HepG2 (cell line): ENCODE data around the gene FCER1G. TPM values are rescaled to one million over a fixed set of nuclear protein-coding genes. Genes with fewer than 3 reads are reported as not detected.
A peak's percentile ranks its signal among the peaks of the same experiment; 100 is the strongest.

Source experiments
- BORCS8-MEF2B ChIP-seq: sonication (generic); formaldehyde crosslinking; IDR thresholded peaks from 2 replicates; pipeline ENCODE4 v1.8.0; 2022; ENCODE audit warnings: mild to moderate bottlenecking, missing genetic modification reagents
- FOXO1 ChIP-seq: sonication (generic); formaldehyde crosslinking; IDR thresholded peaks from 2 replicates; pipeline ENCODE4 v1.4.0; 2020; ENCODE audit warnings: missing genetic modification reagents
- HNRNPH1 ChIP-seq: fragments of 200-400 bp; formaldehyde crosslinking; optimal IDR thresholded peaks from 2 replicates; pipeline ENCODE3; 2017; ENCODE audit warnings: mild to moderate bottlenecking, low read depth, low read length
- KDM5B ChIP-seq: sonication (generic); formaldehyde crosslinking; IDR thresholded peaks from 2 replicates; pipeline ENCODE4 v1.4.0; 2020; ENCODE audit warnings: missing genetic modification reagents, mild to moderate bottlenecking, borderline replicate concordance
- KLF9 ChIP-seq: IDR thresholded peaks from 2 replicates; pipeline ENCODE4 v1.6.1; 2016; ENCODE audit warnings: low read depth
- LCORL ChIP-seq, 2 experiments: fragments of 450-650 bp in 1 of 2; sonication (generic) in 1 of 2; formaldehyde crosslinking in 1 of 2; IDR thresholded peaks; 2 replicates each; pipeline versions ENCODE4 v1.5.0 to v1.6.1; 2017 to 2020; ENCODE audit warnings: antibody characterized with exemption in 1 of 2, missing genetic modification reagents in 1 of 2
- MTA1 ChIP-seq: sonication (generic); formaldehyde crosslinking; IDR thresholded peaks from 2 replicates; pipeline ENCODE4 v1.4.0; 2020; ENCODE audit warnings: missing genetic modification reagents, mild to moderate bottlenecking, borderline replicate concordance
- PHF20 ChIP-seq: sonication (generic); formaldehyde crosslinking; IDR thresholded peaks from 2 replicates; pipeline ENCODE4 v1.5.0; 2020; ENCODE audit warnings: mild to moderate bottlenecking, missing genetic modification reagents
- YEATS2 ChIP-seq: sonication (generic); formaldehyde crosslinking; IDR thresholded peaks from 2 replicates; pipeline ENCODE4 v1.4.0; 2020; ENCODE audit warnings: missing genetic modification reagents, borderline replicate concordance
- ZIK1 ChIP-seq: sonication (generic); formaldehyde crosslinking; IDR thresholded peaks from 2 replicates; pipeline ENCODE4 v1.5.0; 2020; ENCODE audit warnings: mild to moderate bottlenecking, low read depth, missing genetic modification reagents, borderline replicate concordance
- ZNF280B ChIP-seq: sonication (generic); formaldehyde crosslinking; IDR thresholded peaks from 2 replicates; pipeline ENCODE4 v1.5.0; 2020; ENCODE audit warnings: missing genetic modification reagents, mild to moderate bottlenecking, borderline replicate concordance
- ZNF484 ChIP-seq: sonication (generic); formaldehyde crosslinking; IDR thresholded peaks from 2 replicates; pipeline ENCODE4 v1.5.1; 2020; ENCODE audit warnings: mild to moderate bottlenecking, low read depth, missing genetic modification reagents, borderline replicate concordance
- ZNF777 ChIP-seq: sonication (generic); formaldehyde crosslinking; IDR thresholded peaks from 2 replicates; pipeline ENCODE4 v1.4.0; 2020; ENCODE audit warnings: missing genetic modification reagents
- ZNF83 ChIP-seq: sonication (generic); formaldehyde crosslinking; IDR thresholded peaks from 2 replicates; pipeline ENCODE4 v1.4.0; 2020; ENCODE audit warnings: missing genetic modification reagents, mild to moderate bottlenecking, borderline replicate concordance
- polyA plus RNA-seq, 8 experiments: library from polyadenylated mRNA; depleted of rRNA in 3 of 8; stranded (reverse) in 7 of 8; unstranded in 1 of 8; fragments of >200 nt; fragmentation: Illumina TruSeq in 4 of 8; extraction: Trizol in 4 of 8; gene quantifications; 2 replicates each; pipeline versions ENCODE4 v1.2.1 to v1.2.3, GENCODE V29; 2011 to 2016; ENCODE audit warnings: low read depth in 4 of 8, missing spikeins in 1 of 8, mixed read lengths in 1 of 8; ENCODE audit not compliant: insufficient read depth in 1 of 8
- total RNA-seq, 5 experiments: library from RNA; depleted of rRNA; stranded (reverse); fragments of >200 nt; fragmentation: Illumina TruSeq; extraction: Trizol; gene quantifications; 2 replicates each; pipeline ENCODE4 v1.2.3, GENCODE V29; 2016; ENCODE audit warnings: low read depth in 1 of 5
- TF ChIP-seq, protein P1 (sequence below): sonication (generic); formaldehyde crosslinking; IDR thresholded peaks from 2 replicates; pipeline ENCODE4 v1.4.0; 2020; ENCODE audit warnings: missing genetic modification reagents, borderline replicate concordance
- TF ChIP-seq, protein P2 (sequence below): sonication (generic); formaldehyde crosslinking; IDR thresholded peaks from 2 replicates; pipeline ENCODE4 v1.4.0; 2020; ENCODE audit warnings: mild to moderate bottlenecking, missing genetic modification reagents, borderline replicate concordance

Gene FCER1G
- total and polyA plus RNA-seq, 2 of the 13 experiments (the other 11 are each of a cell fraction or from before 2014, with no cell fraction given) = 1.3 to 6.4 TPM

DNA sequence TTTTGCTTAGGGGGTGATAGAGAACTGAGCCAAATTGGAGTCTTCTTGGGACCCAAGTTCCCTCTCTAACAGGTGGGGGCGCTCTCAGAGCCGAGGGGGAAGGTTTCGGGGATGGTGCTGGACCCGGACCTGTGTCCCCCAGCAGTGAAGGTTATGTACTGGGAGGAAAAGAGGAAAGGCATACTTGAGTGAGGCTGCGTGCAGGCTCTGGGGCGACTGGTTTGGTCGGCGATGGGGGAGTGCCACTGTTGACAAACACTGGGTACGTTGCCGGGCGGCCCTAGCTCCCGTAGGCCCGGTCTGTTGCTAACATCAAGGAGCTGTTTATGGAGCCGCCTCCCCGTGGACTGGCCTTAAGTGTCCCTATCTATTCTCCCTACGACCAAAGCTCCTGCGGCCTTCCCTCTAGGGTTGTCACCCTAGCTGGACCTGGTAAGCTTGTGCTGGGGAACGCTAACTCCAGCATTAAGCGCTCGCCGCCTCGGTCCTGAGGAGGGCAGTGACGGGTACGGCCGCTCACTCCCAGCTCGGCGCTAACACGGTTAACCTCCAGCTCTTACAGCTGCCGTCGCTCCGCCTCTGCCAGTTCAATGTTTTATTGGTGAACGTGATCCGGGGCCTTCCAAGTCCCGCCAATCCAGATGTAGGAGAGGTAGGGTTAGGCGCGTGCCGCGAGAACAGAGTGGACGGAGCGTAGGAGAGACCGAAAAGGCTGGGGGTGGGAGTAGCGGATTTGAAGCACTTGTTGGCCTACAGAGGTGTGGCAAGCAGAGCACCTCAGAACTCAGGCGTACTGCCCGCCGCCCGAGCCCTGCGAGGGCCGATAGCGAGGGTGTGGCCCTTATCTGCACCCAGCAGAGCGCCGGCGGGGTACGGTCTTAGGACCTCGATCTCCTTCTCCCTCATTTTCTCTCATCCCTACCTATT is 49.1 kb upstream of the FCER1G start, which contains the start of gene PPOX (continued):
- TF ChIP-seq ZIK1 (CRISPR knock-in tag) = no peak
- TF ChIP-seq, protein P1, sequence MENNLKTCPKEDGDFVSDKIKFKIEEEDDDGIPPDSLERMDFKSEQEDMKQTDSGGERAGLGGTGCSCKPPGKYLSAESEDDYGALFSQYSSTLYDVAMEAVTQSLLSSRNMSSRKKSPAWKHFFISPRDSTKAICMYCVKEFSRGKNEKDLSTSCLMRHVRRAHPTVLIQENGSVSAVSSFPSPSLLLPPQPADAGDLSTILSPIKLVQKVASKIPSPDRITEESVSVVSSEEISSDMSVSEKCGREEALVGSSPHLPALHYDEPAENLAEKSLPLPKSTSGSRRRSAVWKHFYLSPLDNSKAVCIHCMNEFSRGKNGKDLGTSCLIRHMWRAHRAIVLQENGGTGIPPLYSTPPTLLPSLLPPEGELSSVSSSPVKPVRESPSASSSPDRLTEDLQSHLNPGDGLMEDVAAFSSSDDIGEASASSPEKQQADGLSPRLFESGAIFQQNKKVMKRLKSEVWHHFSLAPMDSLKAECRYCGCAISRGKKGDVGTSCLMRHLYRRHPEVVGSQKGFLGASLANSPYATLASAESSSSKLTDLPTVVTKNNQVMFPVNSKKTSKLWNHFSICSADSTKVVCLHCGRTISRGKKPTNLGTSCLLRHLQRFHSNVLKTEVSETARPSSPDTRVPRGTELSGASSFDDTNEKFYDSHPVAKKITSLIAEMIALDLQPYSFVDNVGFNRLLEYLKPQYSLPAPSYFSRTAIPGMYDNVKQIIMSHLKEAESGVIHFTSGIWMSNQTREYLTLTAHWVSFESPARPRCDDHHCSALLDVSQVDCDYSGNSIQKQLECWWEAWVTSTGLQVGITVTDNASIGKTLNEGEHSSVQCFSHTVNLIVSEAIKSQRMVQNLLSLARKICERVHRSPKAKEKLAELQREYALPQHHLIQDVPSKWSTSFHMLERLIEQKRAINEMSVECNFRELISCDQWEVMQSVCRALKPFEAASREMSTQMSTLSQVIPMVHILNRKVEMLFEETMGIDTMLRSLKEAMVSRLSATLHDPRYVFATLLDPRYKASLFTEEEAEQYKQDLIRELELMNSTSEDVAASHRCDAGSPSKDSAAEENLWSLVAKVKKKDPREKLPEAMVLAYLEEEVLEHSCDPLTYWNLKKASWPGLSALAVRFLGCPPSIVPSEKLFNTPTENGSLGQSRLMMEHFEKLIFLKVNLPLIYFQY (CRISPR knock-in tag) = 0 out of 2 replicates have a peak, but pooled peaks have one; percentile 25
- no peak for TF ChIP-seq LCORL (IDR thresholded peaks at IDR 0.05)
- peak; percentile 14; the same call in 1 of the 2 replicates for TF ChIP-seq LCORL (CRISPR knock-in tag; IDR thresholded peaks at IDR 0.05)
- TF ChIP-seq ZNF280B = peak; percentile 23; the same call in 1 of the 2 replicates
- peak; percentile 88 for TF ChIP-seq PHF20 (CRISPR knock-in tag)
- TF ChIP-seq ZNF83 (CRISPR knock-in tag) = 0 out of 2 replicates have a peak, but pooled peaks have one; percentile 61
- TF ChIP-seq BORCS8-MEF2B (CRISPR knock-in tag) = peak; percentile 70; the same call in 1 of the 2 replicates
- TF ChIP-seq KDM5B (CRISPR knock-in tag) = peak; percentile 63
- TF ChIP-seq MTA1 = 0 out of 2 replicates have a peak, but pooled peaks have one; percentile 16
- TF ChIP-seq KLF9 (CRISPR knock-in tag) = no peak
- TF ChIP-seq YEATS2 (CRISPR knock-in tag) = peak; percentile 92
- peak; percentile 70 for TF ChIP-seq HNRNPH1
- TF ChIP-seq ZNF777 (CRISPR knock-in tag) = no peak
- TF ChIP-seq FOXO1 (CRISPR knock-in tag) = no peak
- TF ChIP-seq, protein P2, sequence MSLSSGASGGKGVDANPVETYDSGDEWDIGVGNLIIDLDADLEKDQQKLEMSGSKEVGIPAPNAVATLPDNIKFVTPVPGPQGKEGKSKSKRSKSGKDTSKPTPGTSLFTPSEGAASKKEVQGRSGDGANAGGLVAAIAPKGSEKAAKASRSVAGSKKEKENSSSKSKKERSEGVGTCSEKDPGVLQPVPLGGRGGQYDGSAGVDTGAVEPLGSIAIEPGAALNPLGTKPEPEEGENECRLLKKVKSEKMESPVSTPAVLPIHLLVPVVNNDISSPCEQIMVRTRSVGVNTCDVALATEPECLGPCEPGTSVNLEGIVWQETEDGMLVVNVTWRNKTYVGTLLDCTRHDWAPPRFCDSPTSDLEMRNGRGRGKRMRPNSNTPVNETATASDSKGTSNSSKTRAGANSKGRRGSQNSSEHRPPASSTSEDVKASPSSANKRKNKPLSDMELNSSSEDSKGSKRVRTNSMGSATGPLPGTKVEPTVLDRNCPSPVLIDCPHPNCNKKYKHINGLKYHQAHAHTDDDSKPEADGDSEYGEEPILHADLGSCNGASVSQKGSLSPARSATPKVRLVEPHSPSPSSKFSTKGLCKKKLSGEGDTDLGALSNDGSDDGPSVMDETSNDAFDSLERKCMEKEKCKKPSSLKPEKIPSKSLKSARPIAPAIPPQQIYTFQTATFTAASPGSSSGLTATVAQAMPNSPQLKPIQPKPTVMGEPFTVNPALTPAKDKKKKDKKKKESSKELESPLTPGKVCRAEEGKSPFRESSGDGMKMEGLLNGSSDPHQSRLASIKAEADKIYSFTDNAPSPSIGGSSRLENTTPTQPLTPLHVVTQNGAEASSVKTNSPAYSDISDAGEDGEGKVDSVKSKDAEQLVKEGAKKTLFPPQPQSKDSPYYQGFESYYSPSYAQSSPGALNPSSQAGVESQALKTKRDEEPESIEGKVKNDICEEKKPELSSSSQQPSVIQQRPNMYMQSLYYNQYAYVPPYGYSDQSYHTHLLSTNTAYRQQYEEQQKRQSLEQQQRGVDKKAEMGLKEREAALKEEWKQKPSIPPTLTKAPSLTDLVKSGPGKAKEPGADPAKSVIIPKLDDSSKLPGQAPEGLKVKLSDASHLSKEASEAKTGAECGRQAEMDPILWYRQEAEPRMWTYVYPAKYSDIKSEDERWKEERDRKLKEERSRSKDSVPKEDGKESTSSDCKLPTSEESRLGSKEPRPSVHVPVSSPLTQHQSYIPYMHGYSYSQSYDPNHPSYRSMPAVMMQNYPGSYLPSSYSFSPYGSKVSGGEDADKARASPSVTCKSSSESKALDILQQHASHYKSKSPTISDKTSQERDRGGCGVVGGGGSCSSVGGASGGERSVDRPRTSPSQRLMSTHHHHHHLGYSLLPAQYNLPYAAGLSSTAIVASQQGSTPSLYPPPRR (CRISPR knock-in tag) = no peak
- TF ChIP-seq ZNF484 = no peak
